Aorta (tissue), 5 donors: ENCODE data around the gene MAN2A1. TPM values are rescaled to one million over a fixed set of nuclear protein-coding genes. Genes with fewer than 3 reads are reported as not detected.

Experiments used
- ATAC-seq: fragments of 200-7000 bp; cut with Tn5 transposase; one replicate; pipeline ENCODE4 v1.9.1; 2022; ENCODE audit warnings: moderate library complexity; ENCODE audit not compliant: low FRiP score
- DNase-seq, 2 donors: peaks; one replicate each; pipeline ENCODE4 v3.0.0-alpha.2; 2020
- H3K27ac ChIP-seq, 2 donors: one replicate each; pipeline ENCODE4 v1.5.1; 2013; ENCODE audit warnings: low read length in 2 of 2, mild to moderate bottlenecking in 2 of 2, moderate library complexity in 2 of 2, control low read depth in 1 of 2, inconsistent platforms in 1 of 2, low read depth in 1 of 2
- H3K27me3 ChIP-seq, 2 donors: one replicate each; pipeline ENCODE4 v1.6.1; 2013; ENCODE audit warnings: control low read depth in 1 of 2, low read length in 1 of 2, mild to moderate bottlenecking in 1 of 2, moderate library complexity in 1 of 2; ENCODE audit not compliant: insufficient read depth in 2 of 2, control insufficient read depth in 1 of 2
- H3K36me3 ChIP-seq, 2 donors: one replicate each; pipeline ENCODE4 v1.6.1; 2013; ENCODE audit warnings: control low read depth in 1 of 2, low read length in 1 of 2, mild to moderate bottlenecking in 1 of 2; ENCODE audit not compliant: insufficient read depth in 2 of 2, control insufficient read depth in 1 of 2
- H3K4me1 ChIP-seq, 2 donors: one replicate each; pipeline ENCODE4 v1.6.1; 2013; ENCODE audit warnings: low read length in 2 of 2, control low read depth in 1 of 2, mild to moderate bottlenecking in 1 of 2, moderate library complexity in 1 of 2; ENCODE audit not compliant: insufficient read depth in 2 of 2, control insufficient read depth in 1 of 2
- H3K4me3 ChIP-seq, 2 donors: one replicate each; pipeline ENCODE4 v1.5.1; 2013; ENCODE audit warnings: low read length in 2 of 2, control low read depth in 1 of 2, mild to moderate bottlenecking in 1 of 2
- H3K9me3 ChIP-seq: one replicate; pipeline ENCODE4 v1.6.1; 2013; ENCODE audit warnings: mild to moderate bottlenecking, low read length; ENCODE audit not compliant: control insufficient read depth
- WGBS, 2 donors: extraction: QIAGEN DNeasy Blood & Tissue Kit; methylation state at CpG; one replicate each; pipeline ENCODE4 v1.1.7; 2013; 5-methylcytosine and 5-hydroxymethylcytosine counted together
- intact Hi-C, 2 donors: fragments of 100-400 bp; cut with DNase I; formaldehyde crosslinking; loops; one replicate each; pipeline versions ENCODE4 v1.14.2 to v1.15.0; 2022
- polyA plus RNA-seq, 2 donors: library from polyadenylated mRNA; stranded (reverse); fragments of 200-250 nt; gene quantifications; one replicate each; pipeline ENCODE4 v1.2.3, GENCODE V29; 2013
- total RNA-seq, 2 donors: library from RNA; stranded (reverse); fragmentation: NEBNext Ultra II Directional; extraction: Animal tissue kit (Norgen Biotek cat#: 25700); gene quantifications; one replicate each; pipeline ENCODE4 v1.2.1, GENCODE V29; 2021
- donor health status: healthy with polysubstance abuse.
- donor health status: Bipolar disorder and iron deficiency.
- donor health status: DM: no; HTN: no; CAD: no.
- donor health status: DM: no; HTN: no; CAD: no.
- donor health status: DM: yes; HTN: yes; CAD: no.

Gene MAN2A1
- total and polyA plus RNA-seq, 4 donors, result 14.5 to 69.7 (median 40.6) TPM

GRCh38 chr5:109743041-109743531 lies 53.4 kb downstream of the MAN2A1 start:
- intact Hi-C loops, result loop anchor here (5.0 to 10.0 kb wide), 2 partner anchors 41 to 48 kb away; no protein-coding TSS in a partner anchor
- H3K4me1 ChIP-seq, result peaks cover 5 to 6% of the 10 kb centered on the region in 2 donors
- H3K36me3 ChIP-seq, result no peaks in the 10 kb centered on the region
- no peaks in the 10 kb centered on the region for H3K27me3 ChIP-seq
- H3K27ac ChIP-seq, result peak overlapping the region; percentile 33 to 43
- ATAC-seq (no peak), DNase-seq (no peak)
- no peaks in the 10 kb centered on the region for H3K9me3 ChIP-seq
- H3K4me3 ChIP-seq, result no peak overlapping the region
- 70 to 81% methylated on average over 5 of the region's 5 CpGs for WGBS, 2 donors

GRCh38 chr5:109743770-109744212 lies 54.1 kb downstream of the MAN2A1 start:
- no peaks in the 10 kb centered on the region for H3K27me3 ChIP-seq
- ATAC-seq, result no peak
- WGBS, 2 donors, result 2 to 4% methylated on average over 3 of the region's 3 CpGs
- H3K4me1 ChIP-seq, result peaks cover 5 to 6% of the 10 kb centered on the region in 2 donors
- peak overlapping the region; percentile 21 to 68 for H3K27ac ChIP-seq
- no peaks in the 10 kb centered on the region for H3K9me3 ChIP-seq
- no peak overlapping the region for H3K4me3 ChIP-seq
- intact Hi-C loops, result loop anchor here (5.0 to 10.0 kb wide), 2 partner anchors 41 to 49 kb away; no protein-coding TSS in a partner anchor
- no peaks in the 10 kb centered on the region for H3K36me3 ChIP-seq
- DNase-seq, result no peak

- intact Hi-C loops, result loop anchor here (5.0 to 10.0 kb wide), 2 partner anchors 42 to 49 kb away; no protein-coding TSS in a partner anchor
- Histone ChIP-seq H3K9me3 (no peaks in the 10 kb centered on the region), H3K36me3 (no peaks in the 10 kb centered on the region), H3K27ac (peak overlapping the region in 1 of 2 donors; percentile 62), H3K4me1 (peaks cover 5 to 6% of the 10 kb centered on the region in 2 donors), H3K27me3 (no peaks in the 10 kb centered on the region), H3K4me3 (no peak overlapping the region)
- ATAC-seq (no peak), DNase-seq (no peak)
- WGBS, 2 donors, result 96 to 98% methylated on average over 2 of the region's 2 CpGs
Observed at GRCh38 chr5:109744261-109744660, 54.5 kb downstream of the MAN2A1 start.

DNA sequence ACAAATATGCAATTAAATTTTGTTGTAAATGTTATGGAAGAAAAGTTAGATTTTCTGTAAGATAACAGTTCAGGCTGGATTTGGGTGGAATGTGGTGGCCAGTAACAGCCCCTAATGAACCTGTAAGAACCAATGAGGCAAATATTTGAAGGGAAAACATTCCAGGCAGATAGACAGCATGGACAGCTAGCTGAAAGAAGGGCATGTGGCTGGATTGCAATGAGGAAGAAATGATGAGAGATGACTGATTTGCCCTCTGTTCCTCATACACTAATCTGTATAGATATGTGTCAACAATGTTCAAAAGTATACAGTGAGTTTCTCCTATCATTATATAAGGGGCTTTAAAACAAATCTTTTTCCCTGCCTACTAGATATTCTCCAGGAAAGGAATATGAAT lies 58.8 kb downstream of the MAN2A1 start:
- no peaks in the 10 kb centered on the region for H3K27me3 ChIP-seq
- no peak overlapping the region for H3K4me3 ChIP-seq
- DNase-seq, result no peak
- H3K27ac ChIP-seq, result no peak overlapping the region
- intact Hi-C loops, result loop anchor here in 1 of 2 donors (10.0 kb wide), 1 partner anchor 54 kb away; no protein-coding TSS in a partner anchor
- H3K36me3 ChIP-seq, result no peaks in the 10 kb centered on the region
- peaks cover 0 to 2% of the 10 kb centered on the region in 2 donors for H3K4me1 ChIP-seq
- no peak for ATAC-seq
- H3K9me3 ChIP-seq, result no peaks in the 10 kb centered on the region

DNA sequence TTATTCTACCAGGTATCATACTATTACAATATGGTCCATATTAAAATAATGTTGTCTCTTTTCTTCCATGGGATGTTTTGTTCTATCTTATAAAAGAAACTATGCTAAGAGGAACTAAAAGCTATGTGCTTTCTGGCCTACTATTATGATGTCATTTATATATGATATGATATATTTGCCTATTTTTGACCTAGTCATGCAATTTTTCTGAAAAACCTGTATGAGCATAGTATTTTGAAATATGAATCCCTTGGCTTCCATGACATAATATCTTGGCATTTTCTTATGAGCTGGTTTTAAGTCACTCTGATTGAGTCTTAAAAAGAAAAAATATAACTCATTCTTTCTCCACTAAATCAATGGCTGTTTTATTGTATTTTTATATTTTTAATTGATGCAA lies 60.7 kb downstream of the MAN2A1 start:
- Histone ChIP-seq H3K27ac (no peak overlapping the region), H3K4me1 (no peaks in the 10 kb centered on the region), H3K27me3 (no peaks in the 10 kb centered on the region), H3K9me3 (no peaks in the 10 kb centered on the region), H3K36me3 (no peaks in the 10 kb centered on the region), H3K4me3 (no peak overlapping the region)
- no peak for DNase-seq
- no peak for ATAC-seq
- intact Hi-C loops, result no loop called here

- 91 to 97% methylated on average over 3 of the region's 3 CpGs for WGBS, 2 donors
- no peak for ATAC-seq
- no peak overlapping the region for H3K4me3 ChIP-seq
Observed at GRCh38 chr5:109753279-109753678, 63.6 kb downstream of the MAN2A1 start.

GRCh38 chr5:109754319-109754718 lies 64.6 kb downstream of the MAN2A1 start:
- H3K9me3 ChIP-seq, result no peaks in the 10 kb centered on the region
- no peaks in the 10 kb centered on the region for H3K27me3 ChIP-seq
- no peak overlapping the region for H3K4me3 ChIP-seq
- intact Hi-C loops, result no loop called here
- no peak overlapping the region for H3K27ac ChIP-seq
- peaks cover 0 to 2% of the 10 kb centered on the region in 2 donors for H3K36me3 ChIP-seq
- no peaks in the 10 kb centered on the region for H3K4me1 ChIP-seq
- no peak for ATAC-seq
- DNase-seq, result no peak

More at GRCh38 chr5:109753279-109753678, 63.6 kb downstream of the MAN2A1 start:
- no peaks in the 10 kb centered on the region for H3K9me3 ChIP-seq
- H3K36me3 ChIP-seq, result peaks cover 0 to 2% of the 10 kb centered on the region in 2 donors
- DNase-seq, result no peak
- intact Hi-C loops, result no loop called here
- H3K4me1 ChIP-seq, result no peaks in the 10 kb centered on the region
- no peaks in the 10 kb centered on the region for H3K27me3 ChIP-seq
- H3K27ac ChIP-seq, result no peak overlapping the region

DNA sequence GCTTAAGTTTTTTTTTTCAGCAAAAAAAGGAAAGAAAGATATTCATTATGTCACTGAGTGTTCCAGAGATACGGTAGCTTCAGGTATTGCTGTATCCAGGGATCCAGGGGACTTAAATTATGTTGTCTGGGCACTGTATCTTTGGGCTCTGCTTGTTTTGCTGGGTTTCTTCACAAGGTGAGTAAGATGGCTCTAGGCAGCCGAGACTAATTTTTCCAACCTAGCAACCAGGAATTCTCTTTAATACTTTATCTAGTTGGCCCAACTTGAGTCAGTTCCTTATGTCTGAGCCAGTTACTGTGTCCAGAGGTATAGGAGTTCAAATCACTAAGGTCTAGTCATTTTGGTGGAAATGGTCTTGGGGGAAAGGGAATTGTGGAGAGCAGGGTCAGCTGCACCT lies 66.0 kb downstream of the MAN2A1 start:
- no peak overlapping the region for H3K4me3 ChIP-seq
- H3K27me3 ChIP-seq, result no peaks in the 10 kb centered on the region
- H3K27ac ChIP-seq, result no peak overlapping the region
- H3K4me1 ChIP-seq, result peaks cover 0 to 2% of the 10 kb centered on the region in 2 donors
- WGBS, 2 donors, result 50% methylated on average over 2 of the region's 2 CpGs
- no peaks in the 10 kb centered on the region for H3K9me3 ChIP-seq
- peaks cover 0 to 2% of the 10 kb centered on the region in 2 donors for H3K36me3 ChIP-seq
- ATAC-seq (no peak), DNase-seq (no peak)
- intact Hi-C loops, result no loop called here

GRCh38 chr5:109756543-109757185 lies 66.9 kb downstream of the MAN2A1 start:
- Histone ChIP-seq H3K4me1 (peaks cover 0 to 2% of the 10 kb centered on the region in 2 donors), H3K27ac (no peak overlapping the region), H3K9me3 (no peaks in the 10 kb centered on the region), H3K36me3 (peaks cover 0 to 2% of the 10 kb centered on the region in 2 donors), H3K4me3 (no peak overlapping the region), H3K27me3 (no peaks in the 10 kb centered on the region)
- no peak for DNase-seq
- intact Hi-C loops, result no loop called here
- 67 to 68% methylated on average over 6 of the region's 6 CpGs for WGBS, 2 donors
- ATAC-seq, result no peak
